Upper lobe of left lung (tissue), 4 donors: Measurements from ENCODE around the gene OR52E8.

Experiments used
- EP300 ChIP-seq, 4 donors: sonication (generic); formaldehyde crosslinking; IDR thresholded peaks; one replicate each; pipeline ENCODE4 v1.5.1; 2017; ENCODE audit warnings: antibody characterized with exemption in 4 of 4, control low read depth in 2 of 4
- POLR2A ChIP-seq, 4 donors: fragments of 450-650 bp; IDR thresholded peaks; one replicate each; pipeline ENCODE4 v1.5.1; 2016 to 2017; ENCODE audit warnings: antibody characterized with exemption in 4 of 4, mild to moderate bottlenecking in 2 of 4
- TF ChIP-seq, protein P1 (sequence below), 6 experiments: fragments of 450-650 bp in 4 of 6; fragments of 200-600 bp in 2 of 6; sonication (generic) in 2 of 6; IDR thresholded peaks; one replicate each; pipeline ENCODE4 v1.5.1; 2016 to 2019; ENCODE audit warnings: antibody characterized with exemption in 6 of 6

GRCh38 chr11:5807580-5807979 lies 49.9 kb downstream of the OR52E8 start:
- TF ChIP-seq POLR2A (IDR thresholded peaks at IDR 0.05), result no peak
- TF ChIP-seq, protein P1, sequence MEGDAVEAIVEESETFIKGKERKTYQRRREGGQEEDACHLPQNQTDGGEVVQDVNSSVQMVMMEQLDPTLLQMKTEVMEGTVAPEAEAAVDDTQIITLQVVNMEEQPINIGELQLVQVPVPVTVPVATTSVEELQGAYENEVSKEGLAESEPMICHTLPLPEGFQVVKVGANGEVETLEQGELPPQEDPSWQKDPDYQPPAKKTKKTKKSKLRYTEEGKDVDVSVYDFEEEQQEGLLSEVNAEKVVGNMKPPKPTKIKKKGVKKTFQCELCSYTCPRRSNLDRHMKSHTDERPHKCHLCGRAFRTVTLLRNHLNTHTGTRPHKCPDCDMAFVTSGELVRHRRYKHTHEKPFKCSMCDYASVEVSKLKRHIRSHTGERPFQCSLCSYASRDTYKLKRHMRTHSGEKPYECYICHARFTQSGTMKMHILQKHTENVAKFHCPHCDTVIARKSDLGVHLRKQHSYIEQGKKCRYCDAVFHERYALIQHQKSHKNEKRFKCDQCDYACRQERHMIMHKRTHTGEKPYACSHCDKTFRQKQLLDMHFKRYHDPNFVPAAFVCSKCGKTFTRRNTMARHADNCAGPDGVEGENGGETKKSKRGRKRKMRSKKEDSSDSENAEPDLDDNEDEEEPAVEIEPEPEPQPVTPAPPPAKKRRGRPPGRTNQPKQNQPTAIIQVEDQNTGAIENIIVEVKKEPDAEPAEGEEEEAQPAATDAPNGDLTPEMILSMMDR (IDR thresholded peaks at IDR 0.05), result no peak
- TF ChIP-seq EP300 (IDR thresholded peaks at IDR 0.05), result no peak
